Heart left ventricle (tissue), 16 donors: ENCODE measurements around the gene LTC4S. TPM values are rescaled to one million over a fixed set of nuclear protein-coding genes. Genes with fewer than 3 reads are reported as not detected.

ENCODE experiments used
- ATAC-seq, 4 donors: fragments of 200-7000 bp; cut with Tn5 transposase; one replicate each; pipeline ENCODE4 v1.9.1; 2020 to 2022; ENCODE audit warnings: moderate library complexity in 4 of 4, mild to moderate bottlenecking in 3 of 4, moderate number of reproducible peaks in 1 of 4
- DNase-seq, 5 donors: peaks; one replicate each; pipeline ENCODE4 v3.0.0-alpha.2; 2020
- H3K27ac ChIP-seq, 12 donors: fragments of 200-600 bp; sonication (generic) in 4 of 12; one replicate each; pipeline versions ENCODE4 v1.5.0 to v1.8.0; 2016 to 2022; ENCODE audit warnings: mild to moderate bottlenecking in 2 of 12
- H3K27me3 ChIP-seq, 9 donors: fragments of 200-600 bp; sonication (generic) in 2 of 9; one replicate each; pipeline versions ENCODE4 v1.5.1 to v1.8.0; 2016 to 2022; ENCODE audit warnings: mild to moderate bottlenecking in 3 of 9
- H3K36me3 ChIP-seq, 9 donors: fragments of 200-600 bp; sonication (generic) in 2 of 9; one replicate each; pipeline versions ENCODE4 v1.5.0 to v1.8.0; 2018 to 2022; ENCODE audit warnings: mild to moderate bottlenecking in 2 of 9
- H3K4me1 ChIP-seq, 12 donors: fragments of 200-600 bp; sonication (generic) in 4 of 12; one replicate each; pipeline versions ENCODE4 v1.5.0 to v1.8.0; 2016 to 2022; ENCODE audit warnings: mild to moderate bottlenecking in 3 of 12
- H3K4me3 ChIP-seq, 12 donors: fragments of 200-600 bp; sonication (generic) in 4 of 12; one replicate each; pipeline versions ENCODE4 v1.5.0 to v1.8.0; 2017 to 2022; ENCODE audit warnings: mild to moderate bottlenecking in 9 of 12, moderate library complexity in 4 of 12
- H3K9me3 ChIP-seq, 12 donors: fragments of 200-600 bp; sonication (generic) in 4 of 12; one replicate each; pipeline versions ENCODE4 v1.5.0 to v1.8.0; 2016 to 2022; ENCODE audit warnings: mild to moderate bottlenecking in 1 of 12
- CTCF ChIP-seq, 12 donors: fragments of 200-600 bp; sonication (generic) in 4 of 12; IDR thresholded peaks; one replicate each; pipeline versions ENCODE4 v1.5.0 to v1.8.0; 2018 to 2022; ENCODE audit warnings: antibody characterized with exemption in 12 of 12, mild to moderate bottlenecking in 5 of 12
- POLR2A ChIP-seq, 2 donors: fragments of 450-650 bp; IDR thresholded peaks; one replicate each; pipeline ENCODE4 v1.6.1; 2017; ENCODE audit warnings: antibody characterized with exemption in 2 of 2, mild to moderate bottlenecking in 2 of 2, moderate library complexity in 2 of 2
- WGBS, 4 donors: extraction: QIAGEN DNeasy Blood & Tissue Kit in 2 of 4; methylation state at CpG; one replicate each; pipeline versions ENCODE4 v1.1.5 to v1.1.7; 2013 to 2018; 5-methylcytosine and 5-hydroxymethylcytosine counted together
- intact Hi-C, 10 donors: fragments of 100-400 bp; cut with DNase I; formaldehyde crosslinking; loops; one replicate each; pipeline versions ENCODE4 v1.11.1 to v1.14.2; 2022
- polyA plus RNA-seq, 2 donors: library from polyadenylated mRNA; stranded (reverse); fragments of 200-250 nt; gene quantifications; one replicate each; pipeline ENCODE4 v1.2.3, GENCODE V29; 2013
- total RNA-seq, 9 donors: library from RNA; depleted of rRNA in 2 of 9; stranded (reverse); fragments of >200 nt in 2 of 9; fragmentation: NEBNext Ultra II Directional in 3 of 9; extraction: Animal tissue kit (Norgen Biotek cat#: 25700) in 3 of 9; gene quantifications; one replicate each; pipeline versions ENCODE4 v1.1.0 to v1.2.4, GENCODE V29; 2016 to 2023
- donor health status: ischemic (EF 13 %, LVEDD 7.1; RV severe dilation, severe dysfunction).
- donor health status: healthy with polysubstance abuse.
- donor health status: DM: no; HTN: yes; CAD: no.
- donor health status: DM: no; HTN: no; CAD: no.
- donor health status: ischemic (EF 25% LVEDD 6.9; RV normal size, moderate dysfunction).
- donor health status: ischemic (EF 25% LVEDD 5.7; RV mildly dilated, moderate dysfunction).
- donor health status: healthy.
- donor health status: DM: yes; HTN: yes; CAD: no.
- donor health status: ischemic (EF 35%, LVEDD 5.7; RV mildly dilated, moderate dysfunction).
- donor health status: nonischemic (EF 11% LVEDD 7.7; RV severe dilation, severe dysfunction).
- donor health status: DM: yes; HTN: yes; CAD: no.
- donor health status: PGD.
- donor health status: ischemic (EF 29% LVEDD 5.4; RV normal size, mild dysfunction).
- donor health status: nonischemic (EF 23%, LVEDD 6.1; RV moderate dilation, normal function).

The LTC4S gene
- total and polyA plus RNA-seq, 11 donors = 3.3 to 16.7 (median 9.5) TPM

GRCh38 chr5:179773686-179774040 is 20.1 kb upstream of the LTC4S start:
- intact Hi-C loops = no loop called here
- peaks cover 0 to 48% (median under 1%) of the 10 kb centered on the region in 12 donors for H3K4me1 ChIP-seq
- peaks cover 2 to 100% (median 89%) of the 10 kb centered on the region in 9 donors for H3K36me3 ChIP-seq
- H3K27ac ChIP-seq = no peak overlapping the region
- TF ChIP-seq POLR2A (IDR thresholded peaks at IDR 0.05) = no peak
- TF ChIP-seq CTCF (IDR thresholded peaks at IDR 0.05) = no peak
- DNase-seq (peak in 1 of 5 donors; percentile 42), ATAC-seq (no peak)
- no peaks in the 10 kb centered on the region for H3K9me3 ChIP-seq
- WGBS, 4 donors = 90 to 93% (median 93%) methylated on average over 6 to 9 of the region's 9 CpGs
- H3K4me3 ChIP-seq = no peak overlapping the region
- H3K27me3 ChIP-seq = no peaks in the 10 kb centered on the region

GRCh38 chr5:179774442-179774841 is 19.3 kb upstream of the LTC4S start:
- H3K36me3 ChIP-seq = peaks cover 2 to 100% (median 83%) of the 10 kb centered on the region in 9 donors
- no peak overlapping the region for H3K4me3 ChIP-seq
- H3K27ac ChIP-seq = no peak overlapping the region
- H3K9me3 ChIP-seq = no peaks in the 10 kb centered on the region
- DNase-seq (peak in 1 of 5 donors; percentile 28), ATAC-seq (no peak)
- H3K4me1 ChIP-seq = peaks cover 0 to 49% (median 0%) of the 10 kb centered on the region in 12 donors
- TF ChIP-seq POLR2A (IDR thresholded peaks at IDR 0.05) = no peak
- TF ChIP-seq CTCF (IDR thresholded peaks at IDR 0.05) = no peak
- 96 to 100% (median 97%) methylated on average over 10 to 12 of the region's 12 CpGs for WGBS, 4 donors
- H3K27me3 ChIP-seq = no peaks in the 10 kb centered on the region
- intact Hi-C loops = no loop called here

- Histone ChIP-seq H3K4me3 (no peak overlapping the region), H3K36me3 (peaks cover 2 to 96% (median 76%) of the 10 kb centered on the region in 9 donors), H3K4me1 (peaks cover 0 to 63% (median 0%) of the 10 kb centered on the region in 12 donors), H3K27me3 (no peaks in the 10 kb centered on the region), H3K27ac (no peak overlapping the region), H3K9me3 (no peaks in the 10 kb centered on the region)
- WGBS, 4 donors = 89 to 94% (median 92%) methylated on average over 10 to 11 of the region's 11 CpGs
- intact Hi-C loops = no loop called here
- peak in 1 of 5 donors; percentile 33 for DNase-seq
- TF ChIP-seq CTCF (IDR thresholded peaks at IDR 0.05) (no peak), POLR2A (IDR thresholded peaks at IDR 0.05) (no peak)
- ATAC-seq = no peak
Measured at GRCh38 chr5:179776411-179776938, 17.3 kb upstream of the LTC4S start.

GRCh38 chr5:179777456-179777855 is 16.3 kb upstream of the LTC4S start:
- DNase-seq = no peak
- H3K4me3 ChIP-seq = no peak overlapping the region
- H3K36me3 ChIP-seq = peaks cover 2 to 86% (median 66%) of the 10 kb centered on the region in 9 donors
- H3K4me1 ChIP-seq = peaks cover 0 to 63% (median 0%) of the 10 kb centered on the region in 12 donors
- peak overlapping the region in 2 of 12 donors; percentile 15 to 71 for H3K27ac ChIP-seq
- intact Hi-C loops = no loop called here
- TF ChIP-seq CTCF (IDR thresholded peaks at IDR 0.05) (no peak), POLR2A (IDR thresholded peaks at IDR 0.05) (no peak)
- no peaks in the 10 kb centered on the region for H3K9me3 ChIP-seq
- WGBS, 4 donors = 83 to 95% (median 90%) methylated on average over 10 of the region's 10 CpGs
- ATAC-seq = no peak
- no peaks in the 10 kb centered on the region for H3K27me3 ChIP-seq
